Prostate gland (tissue), 2 donors: ENCODE data around the gene HAP1. TPM values are rescaled to one million over a fixed set of nuclear protein-coding genes. Genes with fewer than 3 reads are reported as not detected.

ENCODE experiments used
- DNase-seq: peaks from one replicate; pipeline ENCODE4 v3.0.0-alpha.2; 2019; ENCODE audit warnings: low spot score
- H3K27ac ChIP-seq, 2 donors: fragments of 200-600 bp; sonication (generic); 2 replicates each; pipeline ENCODE4 v1.5.1; 2017 to 2019
- H3K27me3 ChIP-seq: fragments of 200-600 bp; sonication (generic); replicated peaks from 2 replicates; pipeline ENCODE4 v1.5.1; 2019; ENCODE audit not compliant: insufficient read depth
- H3K36me3 ChIP-seq, 2 donors: fragments of 200-600 bp; sonication (generic); 1 replicate in 1 of 2; 2 replicates in 1 of 2; pipeline versions ENCODE4 v1.5.1 to v1.8.1; 2017 to 2019
- H3K4me1 ChIP-seq: fragments of 200-600 bp; sonication (generic); replicated peaks from 2 replicates; pipeline ENCODE4 v1.5.1; 2019
- H3K4me3 ChIP-seq, 2 donors: fragments of 200-600 bp; sonication (generic); 2 replicates each; pipeline ENCODE4 v1.5.1; 2017 to 2019
- H3K9me3 ChIP-seq: fragments of 200-600 bp; sonication (generic); 2 replicates; pipeline ENCODE4 v1.5.1; 2017
- CTCF ChIP-seq, 4 experiments: fragments of 200-600 bp in 2 of 4; fragments of 450-650 bp in 2 of 4; sonication (generic) in 2 of 4; IDR thresholded peaks; 1 replicate in 3 of 4; 2 replicates in 1 of 4; pipeline ENCODE4 v1.5.1; 2016 to 2019; ENCODE audit warnings: antibody characterized with exemption in 4 of 4, mild to moderate bottlenecking in 2 of 4, moderate library complexity in 2 of 4
- POLR2A ChIP-seq: fragments of 450-650 bp; IDR thresholded peaks from one replicate; pipeline ENCODE4 v1.6.1; 2016; ENCODE audit warnings: antibody characterized with exemption, mild to moderate bottlenecking
- POLR2AphosphoS5 ChIP-seq: sonication (generic); formaldehyde crosslinking; IDR thresholded peaks from one replicate; pipeline ENCODE4 v1.6.1; 2017; ENCODE audit warnings: antibody characterized with exemption
- WGBS: methylation state at CpG from one replicate; pipeline ENCODE4 v1.1.5; 2018; 5-methylcytosine and 5-hydroxymethylcytosine counted together
- intact Hi-C: fragments of 100-400 bp; cut with DNase I; formaldehyde crosslinking; loops from one replicate; pipeline ENCODE4 v1.14.2; 2022
- total RNA-seq, 2 donors: library from RNA; depleted of rRNA; stranded (reverse); fragments of >200 nt; gene quantifications; one replicate each; pipeline ENCODE4 v1.1.0, GENCODE V29; 2016

The HAP1 gene
- total RNA-seq, 2 donors from 2014 or later = 0.55 to 3.6 TPM

GRCh38 chr17:41736983-41737679 is 2.7 kb upstream of the HAP1 start:
- WGBS = 72% methylated on average over 17 of the region's 17 CpGs
- Histone ChIP-seq H3K4me3 (no peak overlapping the region), H3K27ac (no peak overlapping the region), H3K27me3 (peaks cover 6% of the 10 kb centered on the region), H3K36me3 (no peaks in the 10 kb centered on the region), H3K9me3 (no peaks in the 10 kb centered on the region), H3K4me1 (no peaks in the 10 kb centered on the region)
- TF ChIP-seq POLR2AphosphoS5 = no peak
- TF ChIP-seq POLR2A = no peak
- TF ChIP-seq CTCF (IDR thresholded peaks at IDR 0.05) = no peak
- DNase-seq = no peak
- intact Hi-C loops = loop anchor here (1.0 to 10.0 kb wide), 2 partner anchors 64 to 148 kb away; no protein-coding TSS in a partner anchor

- TF ChIP-seq POLR2AphosphoS5 = no peak
- 89% methylated on average over 4 of the region's 4 CpGs for WGBS
- Histone ChIP-seq H3K27me3 (peaks cover 6% of the 10 kb centered on the region), H3K36me3 (no peaks in the 10 kb centered on the region), H3K4me3 (no peak overlapping the region), H3K9me3 (no peaks in the 10 kb centered on the region), H3K27ac (no peak overlapping the region), H3K4me1 (no peaks in the 10 kb centered on the region)
- intact Hi-C loops = loop anchor here (10.0 kb wide), 1 partner anchor 149 kb away; no protein-coding TSS in a partner anchor
- DNase-seq = no peak
Observed at GRCh38 chr17:41735744-41736143, 1.3 kb upstream of the HAP1 start.

- Histone ChIP-seq H3K4me3 (peak overlapping the region; percentile 31 to 48), H3K27me3 (peaks cover 6% of the 10 kb centered on the region), H3K9me3 (no peaks in the 10 kb centered on the region), H3K4me1 (no peaks in the 10 kb centered on the region), H3K27ac (no peak overlapping the region), H3K36me3 (no peaks in the 10 kb centered on the region)
- intact Hi-C loops = loop anchor here (10.0 kb wide), 1 partner anchor 150 kb away; no protein-coding TSS in a partner anchor
- WGBS = 3% methylated on average over 23 of the region's 23 CpGs
- TF ChIP-seq POLR2AphosphoS5 (no peak), CTCF (IDR thresholded peaks at IDR 0.05) (no peak), POLR2A (no peak)
- no peak for DNase-seq
Observed at GRCh38 chr17:41734949-41735313, 488 bp upstream of the HAP1 start.

GRCh38 chr17:41733348-41734138 is 900 bp downstream of the HAP1 start:
- 21% methylated on average over 31 of the region's 40 CpGs for WGBS
- intact Hi-C loops = loop anchor here (10.0 kb wide), 1 partner anchor 151 kb away; no protein-coding TSS in a partner anchor

More at GRCh38 chr17:41733348-41734138, 900 bp downstream of the HAP1 start:
- no peak for DNase-seq
- Histone ChIP-seq H3K36me3 (no peaks in the 10 kb centered on the region), H3K27ac (no peak overlapping the region), H3K9me3 (no peaks in the 10 kb centered on the region), H3K27me3 (peaks cover 6% of the 10 kb centered on the region), H3K4me3 (peak overlapping the region in 1 of 2 donors; percentile 48), H3K4me1 (no peaks in the 10 kb centered on the region)
- no peak for TF ChIP-seq POLR2AphosphoS5
- TF ChIP-seq CTCF (IDR thresholded peaks at IDR 0.05) = no peak
